GM23338 (cell line): Measurements from ENCODE around the gene KIFC3. TPM values are rescaled to one million over a fixed set of nuclear protein-coding genes. Genes with fewer than 3 reads are reported as not detected.

Experiments
- ATAC-seq: fragments of 200-7000 bp; cut with Tn5 transposase; 3 replicates; pipeline ENCODE4 v1.9.1; 2020
- DNase-seq: peaks from one replicate; pipeline ENCODE4 v3.0.0-alpha.2; 2015; ENCODE audit warnings: low spot score
- H2AFZ ChIP-seq: fragments of 200-600 bp; sonication (generic); 2 replicates; pipeline ENCODE4 v1.8.0; 2016; ENCODE audit warnings: antibody characterized with exemption, mild to moderate bottlenecking, moderate library complexity
- H3F3A ChIP-seq: fragments of 200-600 bp; sonication (generic); replicated peaks from 2 replicates; pipeline ENCODE4 v1.8.0; 2017; ENCODE audit warnings: antibody characterized with exemption, mixed run types, low read depth
- H3K27ac ChIP-seq: fragments of 200-600 bp; sonication (generic); 2 replicates; pipeline ENCODE4 v1.6.1; 2016; ENCODE audit warnings: low read depth
- H3K27me3 ChIP-seq: fragments of 200-600 bp; sonication (generic); 2 replicates; pipeline ENCODE4 v1.8.0; 2016; ENCODE audit warnings: mild to moderate bottlenecking, mixed run types, moderate library complexity; ENCODE audit not compliant: insufficient read depth
- H3K36me3 ChIP-seq: fragments of 200-600 bp; sonication (generic); 2 replicates; pipeline ENCODE4 v1.8.0; 2016; ENCODE audit warnings: mild to moderate bottlenecking; ENCODE audit not compliant: insufficient read depth
- H3K4me1 ChIP-seq: fragments of 200-600 bp; sonication (generic); 2 replicates; pipeline ENCODE4 v1.8.0; 2016; ENCODE audit warnings: mild to moderate bottlenecking, moderate library complexity; ENCODE audit not compliant: insufficient read depth
- H3K4me2 ChIP-seq: fragments of 200-600 bp; sonication (generic); 2 replicates; pipeline ENCODE4 v1.7.1; 2017; ENCODE audit warnings: mixed run types
- H3K4me3 ChIP-seq: fragments of 200-600 bp; sonication (generic); 2 replicates; pipeline ENCODE4 v1.6.1; 2016; ENCODE audit warnings: mixed run types
- H3K79me2 ChIP-seq: fragments of 200-600 bp; sonication (generic); replicated peaks from 2 replicates; pipeline ENCODE4 v1.8.0; 2017; ENCODE audit warnings: mild to moderate bottlenecking; ENCODE audit not compliant: insufficient read depth
- H3K9me2 ChIP-seq: fragments of 200-600 bp; sonication (generic); 2 replicates; pipeline ENCODE4 v1.8.0; 2017; ENCODE audit not compliant: insufficient read depth
- H4K20me1 ChIP-seq: fragments of 200-600 bp; sonication (generic); replicated peaks from 2 replicates; pipeline ENCODE4 v1.8.0; 2017; ENCODE audit warnings: mild to moderate bottlenecking; ENCODE audit not compliant: insufficient read depth
- H3K27ac Mint-ChIP-seq: 2 replicates; pipeline ENCODE4 v1.8.0; 2020; ENCODE audit warnings: inconsistent platforms, mild to moderate bottlenecking, moderate library complexity, mixed read lengths
- H3K27me3 Mint-ChIP-seq: 3 replicates; pipeline ENCODE4 v1.8.0; 2022; ENCODE audit warnings: low read depth, mild to moderate bottlenecking, moderate library complexity, mixed read lengths, inconsistent platforms; ENCODE audit not compliant: insufficient read depth, poor library complexity
- H3K36me3 Mint-ChIP-seq: 3 replicates; pipeline ENCODE4 v1.8.0; 2021; ENCODE audit warnings: low read depth, mild to moderate bottlenecking, inconsistent platforms, moderate library complexity, mixed read lengths
- H3K4me1 Mint-ChIP-seq: 3 replicates; pipeline ENCODE4 v1.8.0; 2020; ENCODE audit warnings: mild to moderate bottlenecking, inconsistent platforms, mixed read lengths
- H3K4me3 Mint-ChIP-seq: 3 replicates; pipeline ENCODE4 v1.8.0; 2021; ENCODE audit warnings: moderate library complexity, mild to moderate bottlenecking, inconsistent platforms, mixed read lengths
- H3K9me3 Mint-ChIP-seq: 3 replicates; pipeline ENCODE4 v1.8.0; 2020; ENCODE audit warnings: moderate library complexity, mild to moderate bottlenecking, inconsistent platforms, mixed read lengths
- CREB1 ChIP-seq: fragments of 250-450 bp; sonication (Bioruptor Pico); IDR thresholded peaks from 2 replicates; pipeline ENCODE4 v1.5.0; 2020; ENCODE audit warnings: low read depth, mild to moderate bottlenecking, moderate library complexity
- EZH2 ChIP-seq: fragments of 200-600 bp; sonication (generic); IDR thresholded peaks from one replicate; pipeline ENCODE4 v1.8.0; 2017; ENCODE audit warnings: antibody characterized with exemption, mild to moderate bottlenecking, low read depth; ENCODE audit not compliant: unreplicated experiment
- EZH2phosphoT487 ChIP-seq: fragments of 200-600 bp; sonication (generic); IDR thresholded peaks from one replicate; pipeline ENCODE4 v1.8.1; 2018; ENCODE audit warnings: antibody characterized with exemption; ENCODE audit not compliant: unreplicated experiment
- JUNB ChIP-seq: IDR thresholded peaks from one replicate; pipeline ENCODE4 v1.6.1; 2016; ENCODE audit warnings: antibody characterized with exemption; ENCODE audit not compliant: unreplicated experiment
- NANOG ChIP-seq: IDR thresholded peaks from 2 replicates; pipeline ENCODE4 v1.6.1; 2016; ENCODE audit warnings: antibody characterized with exemption, borderline replicate concordance
- POLR2AphosphoS5 ChIP-seq: IDR thresholded peaks from 2 replicates; pipeline ENCODE4 v1.6.1; 2016; ENCODE audit warnings: antibody characterized with exemption, low read depth
- STAT1 ChIP-seq: IDR thresholded peaks from one replicate; pipeline ENCODE4 v1.6.1; 2016; ENCODE audit warnings: antibody characterized with exemption; ENCODE audit not compliant: unreplicated experiment
- ZNF114 ChIP-seq: fragments of 250-450 bp; sonication (Bioruptor Pico); IDR thresholded peaks from 2 replicates; pipeline ENCODE4 v1.5.0; 2020; ENCODE audit warnings: mild to moderate bottlenecking, moderate library complexity
- ZNF331 ChIP-seq: fragments of 250-450 bp; sonication (Bioruptor Pico); IDR thresholded peaks from 2 replicates; pipeline ENCODE4 v1.5.0; 2020; ENCODE audit warnings: low read depth, mild to moderate bottlenecking, moderate library complexity
- polyA plus RNA-seq: library from polyadenylated mRNA; unstranded; fragments of >200 nt; fragmentation: Nextera tagmentation; extraction: Ambion mirVana; gene quantifications from 2 replicates; pipeline ENCODE4 v1.2.1, GENCODE V29; 2016
- total RNA-seq: library from RNA; depleted of rRNA; stranded (reverse); fragments of >200 nt; shearing (Covaris generic); gene quantifications from 2 replicates; pipeline ENCODE4 v1.2.3, GENCODE V29; 2014
- TF ChIP-seq, protein P1 (sequence below): IDR thresholded peaks from one replicate; pipeline ENCODE4 v1.6.1; 2018; ENCODE audit warnings: antibody characterized with exemption; ENCODE audit not compliant: unreplicated experiment
- TF ChIP-seq, protein P2 (sequence below): IDR thresholded peaks from 2 replicates; pipeline ENCODE4 v1.6.1; 2016; ENCODE audit warnings: antibody characterized with exemption
- TF ChIP-seq, protein P3 (sequence below): fragments of 250-450 bp; sonication (Bioruptor Pico); IDR thresholded peaks from 2 replicates; pipeline ENCODE4 v1.5.0; 2020; ENCODE audit warnings: mild to moderate bottlenecking, moderate library complexity

The KIFC3 gene
- total and polyA plus RNA-seq, 2 experiments from 2014 or later, result 4.4 to 12.5 TPM

GRCh38 chr16:57843400-57843799, 41.1 kb upstream of the KIFC3 start:
- DNase-seq (no peak), ATAC-seq (no peak)
- Mint-ChIP-seq H3K9me3 (no peaks in the 10 kb centered on the region), H3K4me3 (no peak overlapping the region), H3K4me1 (peaks cover 38% of the 10 kb centered on the region), H3K27ac (no peak overlapping the region), H3K27me3 (peaks cover 9% of the 10 kb centered on the region), H3K36me3 (no peaks in the 10 kb centered on the region; the same call in 1 of the 3 replicates)
- Histone ChIP-seq H3K79me2 (no peaks in the 10 kb centered on the region), H3K9me2 (peaks cover 8% of the 10 kb centered on the region), H3K27ac (no peak overlapping the region), H3K27me3 (no peaks in the 10 kb centered on the region), H3K4me2 (no peak overlapping the region), H4K20me1 (no peaks in the 10 kb centered on the region), H3K4me3 (no peak overlapping the region), H3K36me3 (no peaks in the 10 kb centered on the region), H3F3A (0 out of 2 replicates have a peak, but pooled peaks cover 11% of the 10 kb centered on the region), H3K4me1 (peaks cover 13% of the 10 kb centered on the region), H2AFZ (no peak overlapping the region)
- TF ChIP-seq EZH2phosphoT487 (no peak), CREB1 (CRISPR knock-in tag) (no peak)

GRCh38 chr16:57842601-57843000, 40.3 kb upstream of the KIFC3 start:
- Histone ChIP-seq H3K4me1 (peaks cover 20% of the 10 kb centered on the region), H4K20me1 (no peaks in the 10 kb centered on the region), H2AFZ (no peak overlapping the region), H3K9me2 (peaks cover 5% of the 10 kb centered on the region; the same call in 1 of the 2 replicates), H3K79me2 (no peaks in the 10 kb centered on the region), H3K27me3 (no peaks in the 10 kb centered on the region), H3K4me2 (no peak overlapping the region), H3K36me3 (no peaks in the 10 kb centered on the region), H3K27ac (no peak overlapping the region), H3F3A (peaks cover 13% of the 10 kb centered on the region; the same call in 1 of the 2 replicates), H3K4me3 (no peak overlapping the region)
- Mint-ChIP-seq H3K4me3 (no peak overlapping the region), H3K27ac (no peak overlapping the region), H3K36me3 (no peaks in the 10 kb centered on the region; the same call in 1 of the 3 replicates), H3K27me3 (peaks cover 11% of the 10 kb centered on the region), H3K4me1 (peaks cover 44% of the 10 kb centered on the region), H3K9me3 (no peaks in the 10 kb centered on the region)
- DNase-seq, result no peak
- no peak for ATAC-seq
- TF ChIP-seq, protein P1, sequence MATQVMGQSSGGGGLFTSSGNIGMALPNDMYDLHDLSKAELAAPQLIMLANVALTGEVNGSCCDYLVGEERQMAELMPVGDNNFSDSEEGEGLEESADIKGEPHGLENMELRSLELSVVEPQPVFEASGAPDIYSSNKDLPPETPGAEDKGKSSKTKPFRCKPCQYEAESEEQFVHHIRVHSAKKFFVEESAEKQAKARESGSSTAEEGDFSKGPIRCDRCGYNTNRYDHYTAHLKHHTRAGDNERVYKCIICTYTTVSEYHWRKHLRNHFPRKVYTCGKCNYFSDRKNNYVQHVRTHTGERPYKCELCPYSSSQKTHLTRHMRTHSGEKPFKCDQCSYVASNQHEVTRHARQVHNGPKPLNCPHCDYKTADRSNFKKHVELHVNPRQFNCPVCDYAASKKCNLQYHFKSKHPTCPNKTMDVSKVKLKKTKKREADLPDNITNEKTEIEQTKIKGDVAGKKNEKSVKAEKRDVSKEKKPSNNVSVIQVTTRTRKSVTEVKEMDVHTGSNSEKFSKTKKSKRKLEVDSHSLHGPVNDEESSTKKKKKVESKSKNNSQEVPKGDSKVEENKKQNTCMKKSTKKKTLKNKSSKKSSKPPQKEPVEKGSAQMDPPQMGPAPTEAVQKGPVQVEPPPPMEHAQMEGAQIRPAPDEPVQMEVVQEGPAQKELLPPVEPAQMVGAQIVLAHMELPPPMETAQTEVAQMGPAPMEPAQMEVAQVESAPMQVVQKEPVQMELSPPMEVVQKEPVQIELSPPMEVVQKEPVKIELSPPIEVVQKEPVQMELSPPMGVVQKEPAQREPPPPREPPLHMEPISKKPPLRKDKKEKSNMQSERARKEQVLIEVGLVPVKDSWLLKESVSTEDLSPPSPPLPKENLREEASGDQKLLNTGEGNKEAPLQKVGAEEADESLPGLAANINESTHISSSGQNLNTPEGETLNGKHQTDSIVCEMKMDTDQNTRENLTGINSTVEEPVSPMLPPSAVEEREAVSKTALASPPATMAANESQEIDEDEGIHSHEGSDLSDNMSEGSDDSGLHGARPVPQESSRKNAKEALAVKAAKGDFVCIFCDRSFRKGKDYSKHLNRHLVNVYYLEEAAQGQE, result no peak
- no peak for TF ChIP-seq EZH2
- TF ChIP-seq, protein P2, sequence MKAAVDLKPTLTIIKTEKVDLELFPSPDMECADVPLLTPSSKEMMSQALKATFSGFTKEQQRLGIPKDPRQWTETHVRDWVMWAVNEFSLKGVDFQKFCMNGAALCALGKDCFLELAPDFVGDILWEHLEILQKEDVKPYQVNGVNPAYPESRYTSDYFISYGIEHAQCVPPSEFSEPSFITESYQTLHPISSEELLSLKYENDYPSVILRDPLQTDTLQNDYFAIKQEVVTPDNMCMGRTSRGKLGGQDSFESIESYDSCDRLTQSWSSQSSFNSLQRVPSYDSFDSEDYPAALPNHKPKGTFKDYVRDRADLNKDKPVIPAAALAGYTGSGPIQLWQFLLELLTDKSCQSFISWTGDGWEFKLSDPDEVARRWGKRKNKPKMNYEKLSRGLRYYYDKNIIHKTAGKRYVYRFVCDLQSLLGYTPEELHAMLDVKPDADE, result no peak
- no peak for TF ChIP-seq NANOG
- TF ChIP-seq JUNB, result no peak
- TF ChIP-seq ZNF331, result no peak
- no peak for TF ChIP-seq ZNF114
- TF ChIP-seq POLR2AphosphoS5, result no peak
- no peak for TF ChIP-seq STAT1
- no peak for TF ChIP-seq EZH2phosphoT487
- TF ChIP-seq, protein P3, sequence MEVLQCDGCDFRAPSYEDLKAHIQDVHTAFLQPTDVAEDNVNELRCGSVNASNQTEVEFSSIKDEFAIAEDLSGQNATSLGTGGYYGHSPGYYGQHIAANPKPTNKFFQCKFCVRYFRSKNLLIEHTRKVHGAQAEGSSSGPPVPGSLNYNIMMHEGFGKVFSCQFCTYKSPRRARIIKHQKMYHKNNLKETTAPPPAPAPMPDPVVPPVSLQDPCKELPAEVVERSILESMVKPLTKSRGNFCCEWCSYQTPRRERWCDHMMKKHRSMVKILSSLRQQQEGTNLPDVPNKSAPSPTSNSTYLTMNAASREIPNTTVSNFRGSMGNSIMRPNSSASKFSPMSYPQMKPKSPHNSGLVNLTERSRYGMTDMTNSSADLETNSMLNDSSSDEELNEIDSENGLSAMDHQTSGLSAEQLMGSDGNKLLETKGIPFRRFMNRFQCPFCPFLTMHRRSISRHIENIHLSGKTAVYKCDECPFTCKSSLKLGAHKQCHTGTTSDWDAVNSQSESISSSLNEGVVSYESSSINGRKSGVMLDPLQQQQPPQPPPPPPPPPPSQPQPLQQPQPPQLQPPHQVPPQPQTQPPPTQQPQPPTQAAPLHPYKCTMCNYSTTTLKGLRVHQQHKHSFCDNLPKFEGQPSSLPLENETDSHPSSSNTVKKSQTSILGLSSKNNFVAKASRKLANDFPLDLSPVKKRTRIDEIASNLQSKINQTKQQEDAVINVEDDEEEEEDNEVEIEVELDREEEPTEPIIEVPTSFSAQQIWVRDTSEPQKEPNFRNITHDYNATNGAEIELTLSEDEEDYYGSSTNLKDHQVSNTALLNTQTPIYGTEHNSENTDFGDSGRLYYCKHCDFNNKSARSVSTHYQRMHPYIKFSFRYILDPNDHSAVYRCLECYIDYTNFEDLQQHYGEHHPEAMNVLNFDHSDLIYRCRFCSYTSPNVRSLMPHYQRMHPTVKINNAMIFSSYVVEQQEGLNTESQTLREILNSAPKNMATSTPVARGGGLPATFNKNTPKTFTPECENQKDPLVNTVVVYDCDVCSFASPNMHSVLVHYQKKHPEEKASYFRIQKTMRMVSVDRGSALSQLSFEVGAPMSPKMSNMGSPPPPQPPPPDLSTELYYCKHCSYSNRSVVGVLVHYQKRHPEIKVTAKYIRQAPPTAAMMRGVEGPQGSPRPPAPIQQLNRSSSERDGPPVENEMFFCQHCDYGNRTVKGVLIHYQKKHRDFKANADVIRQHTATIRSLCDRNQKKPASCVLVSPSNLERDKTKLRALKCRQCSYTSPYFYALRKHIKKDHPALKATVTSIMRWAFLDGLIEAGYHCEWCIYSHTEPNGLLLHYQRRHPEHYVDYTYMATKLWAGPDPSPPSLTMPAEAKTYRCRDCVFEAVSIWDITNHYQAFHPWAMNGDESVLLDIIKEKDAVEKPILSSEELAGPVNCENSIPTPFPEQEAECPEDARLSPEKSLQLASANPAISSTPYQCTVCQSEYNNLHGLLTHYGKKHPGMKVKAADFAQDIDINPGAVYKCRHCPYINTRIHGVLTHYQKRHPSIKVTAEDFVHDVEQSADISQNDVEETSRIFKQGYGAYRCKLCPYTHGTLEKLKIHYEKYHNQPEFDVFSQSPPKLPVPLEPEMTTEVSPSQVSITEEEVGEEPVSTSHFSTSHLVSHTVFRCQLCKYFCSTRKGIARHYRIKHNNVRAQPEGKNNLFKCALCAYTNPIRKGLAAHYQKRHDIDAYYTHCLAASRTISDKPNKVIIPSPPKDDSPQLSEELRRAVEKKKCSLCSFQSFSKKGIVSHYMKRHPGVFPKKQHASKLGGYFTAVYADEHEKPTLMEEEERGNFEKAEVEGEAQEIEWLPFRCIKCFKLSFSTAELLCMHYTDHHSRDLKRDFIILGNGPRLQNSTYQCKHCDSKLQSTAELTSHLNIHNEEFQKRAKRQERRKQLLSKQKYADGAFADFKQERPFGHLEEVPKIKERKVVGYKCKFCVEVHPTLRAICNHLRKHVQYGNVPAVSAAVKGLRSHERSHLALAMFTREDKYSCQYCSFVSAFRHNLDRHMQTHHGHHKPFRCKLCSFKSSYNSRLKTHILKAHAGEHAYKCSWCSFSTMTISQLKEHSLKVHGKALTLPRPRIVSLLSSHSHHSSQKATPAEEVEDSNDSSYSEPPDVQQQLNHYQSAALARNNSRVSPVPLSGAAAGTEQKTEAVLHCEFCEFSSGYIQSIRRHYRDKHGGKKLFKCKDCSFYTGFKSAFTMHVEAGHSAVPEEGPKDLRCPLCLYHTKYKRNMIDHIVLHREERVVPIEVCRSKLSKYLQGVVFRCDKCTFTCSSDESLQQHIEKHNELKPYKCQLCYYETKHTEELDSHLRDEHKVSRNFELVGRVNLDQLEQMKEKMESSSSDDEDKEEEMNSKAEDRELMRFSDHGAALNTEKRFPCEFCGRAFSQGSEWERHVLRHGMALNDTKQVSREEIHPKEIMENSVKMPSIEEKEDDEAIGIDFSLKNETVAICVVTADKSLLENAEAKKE (CRISPR knock-in tag), result no peak
- no peak for TF ChIP-seq CREB1 (CRISPR knock-in tag)
